WTC11 (cell line): Measurements from ENCODE around the gene IPPK.

ENCODE experiments used
- CREB1 ChIP-seq: sonication (generic); formaldehyde crosslinking; IDR thresholded peaks from 2 replicates; pipeline ENCODE4 v1.8.0; 2023; ENCODE audit warnings: mild to moderate bottlenecking, missing genetic modification reagents
- CTCF ChIP-seq: fragments of 200-600 bp; IDR thresholded peaks from 2 replicates; pipeline ENCODE4 v1.8.0; 2022; ENCODE audit warnings: antibody characterized with exemption
- E2F1 ChIP-seq: sonication (generic); formaldehyde crosslinking; IDR thresholded peaks from 2 replicates; pipeline ENCODE4 v1.8.0; 2022; ENCODE audit warnings: mild to moderate bottlenecking, missing genetic modification reagents
- E2F4 ChIP-seq: sonication (generic); formaldehyde crosslinking; IDR thresholded peaks from 2 replicates; pipeline ENCODE4 v1.8.1; 2022; ENCODE audit warnings: low read depth, mild to moderate bottlenecking, moderate library complexity, missing genetic modification reagents, borderline replicate concordance
- EMX1 ChIP-seq: fragments of 250-450 bp; sonication (Bioruptor Pico); IDR thresholded peaks from 2 replicates; pipeline ENCODE4 v1.8.0; 2021; ENCODE audit warnings: mild to moderate bottlenecking
- FOXJ3 ChIP-seq: sonication (generic); formaldehyde crosslinking; IDR thresholded peaks from 2 replicates; pipeline ENCODE4 v1.9.0; 2021; ENCODE audit warnings: missing genetic modification reagents, mild to moderate bottlenecking, borderline replicate concordance
- HMGA2 ChIP-seq: fragments of 250-450 bp; sonication (Bioruptor Pico); IDR thresholded peaks from 2 replicates; pipeline ENCODE4 v1.4.0; 2021; ENCODE audit warnings: mild to moderate bottlenecking, moderate library complexity
- JUN ChIP-seq: sonication (generic); formaldehyde crosslinking; IDR thresholded peaks from 2 replicates; pipeline ENCODE4 v1.8.0; 2023; ENCODE audit warnings: mild to moderate bottlenecking, missing genetic modification reagents
- KAT7 ChIP-seq: sonication (generic); formaldehyde crosslinking; IDR thresholded peaks from 2 replicates; pipeline ENCODE4 v1.8.1; 2023; ENCODE audit warnings: missing genetic modification reagents, mild to moderate bottlenecking, borderline replicate concordance
- MAX ChIP-seq: sonication (generic); formaldehyde crosslinking; IDR thresholded peaks from 2 replicates; pipeline ENCODE4 v1.8.0; 2022; ENCODE audit warnings: mild to moderate bottlenecking, missing genetic modification reagents
- NR2C2 ChIP-seq: sonication (generic); formaldehyde crosslinking; IDR thresholded peaks from 2 replicates; pipeline ENCODE4 v1.8.0; 2022; ENCODE audit warnings: mild to moderate bottlenecking, missing genetic modification reagents
- ZBTB43 ChIP-seq: sonication (generic); formaldehyde crosslinking; IDR thresholded peaks from 2 replicates; pipeline ENCODE4 v1.8.1; 2023; ENCODE audit warnings: mild to moderate bottlenecking, missing genetic modification reagents
- ZNF671 ChIP-seq: fragments of 250-450 bp; sonication (Bioruptor Pico); IDR thresholded peaks from 2 replicates; pipeline ENCODE4 v1.8.0; 2021; ENCODE audit warnings: mild to moderate bottlenecking

- TF ChIP-seq CTCF, result peak; percentile 87
- no peak for TF ChIP-seq MAX (CRISPR knock-in tag)
- no peak for TF ChIP-seq FOXJ3
- no peak for TF ChIP-seq JUN (CRISPR knock-in tag)
- no peak for TF ChIP-seq HMGA2 (CRISPR knock-in tag)
- no peak for TF ChIP-seq E2F4 (CRISPR knock-in tag)
- TF ChIP-seq CREB1, result no peak
- no peak for TF ChIP-seq EMX1 (CRISPR knock-in tag)
- TF ChIP-seq ZBTB43 (CRISPR knock-in tag), result no peak
- no peak for TF ChIP-seq KAT7
- no peak for TF ChIP-seq NR2C2 (CRISPR knock-in tag)
- no peak for TF ChIP-seq ZNF671 (CRISPR knock-in tag)
- TF ChIP-seq E2F1 (CRISPR knock-in tag), result no peak
These were observed 35.0 kb downstream of the IPPK start for GRCh38 chr9:92634712-92635605.
